GM21381 (cell line): ENCODE results near the gene RAB11FIP4.
A peak's percentile ranks its signal among the peaks of the same experiment; 100 is the strongest.

Experiments
- ATAC-seq: cut with Tn5 transposase; IDR thresholded peaks from one replicate; pipeline ENCODE4 v1.9.1; 2021; ENCODE audit warnings: mild to moderate bottlenecking, moderate library complexity; ENCODE audit not compliant: unreplicated experiment

Gene RAB11FIP4

GRCh38 chr17:31522284-31522931 is 130.9 kb downstream of the RAB11FIP4 start:
- no peak for ATAC-seq

DNA sequence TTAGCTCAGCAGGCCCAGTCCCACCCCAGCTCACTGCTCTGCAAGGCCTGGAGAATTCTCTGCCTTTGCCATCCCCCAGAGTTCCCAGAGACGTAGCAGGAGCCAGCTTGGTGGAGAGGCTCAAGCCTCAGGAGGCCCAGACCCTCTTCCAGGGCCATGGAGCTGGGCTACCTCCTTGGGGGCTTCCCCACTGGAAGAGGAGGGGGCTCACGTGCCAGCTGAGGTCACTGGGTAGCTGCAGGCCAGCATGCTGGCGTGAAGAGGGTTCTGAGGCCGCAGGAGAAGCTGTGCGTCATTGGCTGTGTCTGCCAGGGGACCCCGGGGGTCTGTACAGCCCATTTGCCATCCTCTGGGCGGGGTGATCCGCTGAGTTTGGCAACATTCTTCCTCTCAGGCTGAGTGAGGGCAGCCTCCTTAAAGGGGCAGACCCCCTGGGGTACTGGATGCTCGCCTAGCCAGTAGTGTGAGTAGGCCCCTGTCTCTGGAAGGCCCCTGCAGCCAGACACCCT is 131.6 kb downstream of the RAB11FIP4 start:
- ATAC-seq = no peak

DNA sequence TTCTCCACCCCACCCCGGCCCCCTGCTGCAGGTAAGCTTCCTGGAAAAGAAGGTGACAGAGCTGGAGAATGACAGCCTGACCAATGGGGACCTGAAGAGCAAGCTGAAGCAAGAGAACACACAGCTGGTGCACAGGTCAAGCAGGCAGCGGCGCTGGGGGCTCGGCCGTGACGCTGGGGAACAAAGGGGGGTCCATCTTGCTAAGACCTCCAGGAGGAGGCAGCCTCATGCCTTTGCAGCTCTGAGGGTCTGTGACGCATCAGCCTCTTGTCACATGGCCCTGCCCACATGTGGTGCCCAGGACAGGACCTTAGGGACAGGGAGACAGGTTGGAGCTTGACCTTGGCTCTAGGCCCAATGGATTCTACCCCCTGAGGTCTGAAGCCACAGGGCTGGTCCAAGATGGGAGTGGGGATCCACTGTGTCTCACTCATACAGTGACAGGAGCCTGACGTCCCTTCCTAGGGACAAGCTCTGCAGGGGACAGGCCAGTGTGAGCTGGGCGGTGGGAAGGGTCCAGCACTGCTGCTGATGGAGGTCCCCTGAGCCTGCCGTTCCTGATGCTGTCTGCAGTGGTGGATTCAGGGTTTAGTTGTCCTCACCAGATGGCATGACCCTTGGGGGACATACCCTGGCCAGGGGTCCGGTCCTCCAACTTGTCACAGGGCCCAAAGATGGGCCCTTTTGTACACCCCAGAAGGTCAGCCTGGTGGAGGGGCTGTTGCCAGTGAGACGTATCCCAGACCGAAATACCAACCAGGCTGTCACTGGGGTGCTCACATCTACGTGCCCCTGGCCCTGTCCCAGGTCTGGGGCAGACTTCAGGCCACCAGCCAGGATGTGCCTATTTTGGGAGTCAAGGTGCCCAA is 132.6 kb downstream of the RAB11FIP4 start:
- ATAC-seq = no peak

DNA sequence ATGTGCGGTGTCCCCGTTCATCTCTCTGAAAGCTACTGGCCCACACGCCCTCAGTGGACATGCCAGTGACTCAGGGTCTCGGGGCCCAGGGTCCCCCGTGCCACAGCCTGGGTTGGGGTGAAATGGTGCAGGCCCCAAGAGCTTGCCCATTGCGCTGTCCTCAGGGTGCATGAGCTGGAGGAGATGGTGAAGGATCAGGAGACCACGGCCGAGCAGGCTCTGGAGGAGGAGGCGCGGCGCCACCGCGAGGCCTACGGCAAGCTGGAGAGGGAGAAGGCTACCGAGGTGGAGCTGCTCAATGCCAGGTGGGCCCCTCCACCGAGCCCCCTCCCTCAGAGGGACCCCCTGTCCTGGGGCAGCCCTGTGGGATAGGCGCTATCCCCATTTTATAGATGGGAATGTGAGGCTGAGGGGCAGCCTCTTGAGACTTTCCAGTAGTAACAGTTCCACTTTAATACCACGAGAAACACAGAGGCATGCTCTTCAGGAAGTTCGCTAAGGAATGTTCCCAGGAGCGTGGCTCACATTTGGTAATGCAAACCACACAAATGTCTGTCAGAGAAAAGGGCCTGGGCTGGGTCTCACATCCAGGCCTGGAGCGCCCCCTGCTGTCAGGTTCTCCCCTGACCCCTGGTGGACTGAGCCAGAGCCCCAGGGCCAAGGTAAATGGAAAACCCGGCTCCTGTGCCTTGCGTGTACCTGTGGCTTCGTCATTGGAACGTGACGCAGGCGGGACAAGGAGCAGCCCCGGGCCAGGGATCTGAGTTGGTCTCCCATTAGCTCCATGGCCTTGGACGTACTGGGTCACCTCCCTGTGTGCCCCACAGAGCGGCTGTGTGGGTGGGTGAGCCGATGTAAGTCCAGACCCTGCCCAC is 133.7 kb downstream of the RAB11FIP4 start:
- no peak for ATAC-seq

DNA sequence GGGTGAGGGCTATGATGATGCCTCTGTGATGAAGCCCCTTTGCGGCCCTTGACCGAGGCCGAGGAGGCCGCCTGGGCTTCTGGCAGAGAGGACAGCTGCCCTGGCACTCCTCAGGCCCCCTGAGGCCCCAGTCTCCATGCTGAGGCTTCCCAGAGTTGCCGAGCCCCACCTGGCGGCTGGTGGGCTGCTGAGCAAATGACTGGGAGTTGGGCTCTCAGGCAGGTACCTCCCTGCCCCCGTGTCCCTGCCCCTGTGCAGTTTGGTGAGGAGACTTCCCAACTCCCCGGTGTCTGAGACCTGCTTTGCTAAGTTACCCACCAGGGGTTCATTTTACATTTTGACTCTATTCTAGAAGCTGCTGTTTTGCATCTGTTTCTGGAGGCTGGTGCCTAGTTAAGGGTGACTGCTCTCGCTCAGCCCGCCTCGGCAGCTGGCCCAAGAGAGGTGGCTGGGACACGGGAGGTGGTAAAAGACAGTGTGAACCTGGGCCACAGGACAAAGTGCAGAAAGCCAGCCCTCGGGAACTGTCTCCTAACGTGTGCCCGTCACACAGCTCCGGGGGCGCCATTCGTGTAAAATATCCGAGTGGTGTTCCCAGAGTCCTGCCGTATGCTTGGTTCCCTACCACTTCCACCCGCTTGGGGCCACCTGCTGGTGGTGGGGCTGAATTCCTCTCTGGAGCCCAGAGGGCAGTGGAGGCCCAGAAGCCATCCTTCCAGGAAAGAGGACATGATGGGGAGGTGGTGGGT is 134.5 kb downstream of the RAB11FIP4 start:
- no peak for ATAC-seq

DNA sequence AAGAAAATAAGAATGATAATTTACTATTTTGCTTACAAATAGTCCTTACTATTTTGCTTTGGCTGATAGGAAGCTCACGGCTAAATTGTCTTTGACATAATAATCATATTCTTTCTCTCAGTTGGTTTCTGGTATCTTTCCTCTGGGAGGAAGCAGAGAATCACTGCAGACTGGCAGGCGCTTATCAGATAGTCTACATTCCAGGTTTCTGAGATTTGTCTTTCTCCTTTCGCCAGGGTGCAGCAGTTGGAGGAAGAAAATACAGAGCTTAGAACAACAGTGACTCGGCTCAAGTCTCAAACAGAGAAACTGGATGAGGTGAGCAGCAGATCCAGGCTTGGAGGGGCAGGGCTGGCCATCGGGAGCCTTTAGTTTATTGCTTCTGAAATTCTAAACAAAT is 136.1 kb downstream of the RAB11FIP4 start:
- no peak for ATAC-seq

DNA sequence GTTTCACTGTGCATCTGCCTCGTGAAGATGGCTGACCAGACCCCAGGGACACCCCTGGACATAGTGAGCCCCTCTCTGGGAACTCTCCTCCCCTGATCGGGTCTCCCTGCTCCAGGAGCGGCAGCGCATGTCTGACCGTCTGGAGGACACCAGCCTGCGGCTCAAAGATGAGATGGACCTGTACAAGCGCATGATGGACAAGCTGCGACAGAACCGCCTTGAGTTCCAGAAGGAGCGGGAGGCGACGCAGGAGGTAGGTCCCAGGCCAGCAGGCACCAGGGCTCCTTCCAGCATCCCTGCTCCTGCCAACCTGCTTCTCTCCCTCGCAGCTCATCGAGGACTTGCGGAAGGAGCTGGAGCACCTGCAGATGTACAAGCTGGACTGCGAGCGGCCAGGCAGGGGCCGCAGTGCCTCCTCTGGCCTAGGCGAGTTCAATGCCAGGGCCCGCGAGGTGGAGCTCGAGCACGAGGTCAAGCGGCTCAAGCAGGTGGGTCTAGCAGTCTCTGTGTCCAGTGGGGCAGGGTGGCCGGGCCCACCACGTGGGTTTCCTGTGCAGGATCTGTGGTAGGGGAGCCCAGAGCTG is 136.9 kb downstream of the RAB11FIP4 start:
- no peak for ATAC-seq

DNA sequence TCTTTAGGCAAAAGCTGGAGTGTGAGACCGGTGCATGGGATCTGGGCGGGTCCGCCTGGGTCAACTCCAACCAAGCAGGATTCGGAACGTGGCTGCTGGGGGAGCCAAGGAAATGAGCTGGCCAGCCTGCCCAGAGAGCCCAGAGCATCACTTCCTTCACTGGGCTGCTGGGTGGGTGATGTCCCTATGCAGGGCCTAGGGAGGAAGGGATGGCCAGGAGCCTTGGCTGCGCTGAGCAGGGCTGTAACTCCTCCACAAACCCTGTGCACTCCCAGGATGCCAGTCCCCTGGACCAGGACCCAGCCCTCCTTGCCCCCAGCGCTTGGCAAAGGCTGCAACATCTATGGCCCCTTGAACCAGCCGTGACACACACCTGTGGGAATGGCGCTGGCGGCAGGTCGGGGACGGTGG is 138.4 kb downstream of the RAB11FIP4 start:
- no peak for ATAC-seq

DNA sequence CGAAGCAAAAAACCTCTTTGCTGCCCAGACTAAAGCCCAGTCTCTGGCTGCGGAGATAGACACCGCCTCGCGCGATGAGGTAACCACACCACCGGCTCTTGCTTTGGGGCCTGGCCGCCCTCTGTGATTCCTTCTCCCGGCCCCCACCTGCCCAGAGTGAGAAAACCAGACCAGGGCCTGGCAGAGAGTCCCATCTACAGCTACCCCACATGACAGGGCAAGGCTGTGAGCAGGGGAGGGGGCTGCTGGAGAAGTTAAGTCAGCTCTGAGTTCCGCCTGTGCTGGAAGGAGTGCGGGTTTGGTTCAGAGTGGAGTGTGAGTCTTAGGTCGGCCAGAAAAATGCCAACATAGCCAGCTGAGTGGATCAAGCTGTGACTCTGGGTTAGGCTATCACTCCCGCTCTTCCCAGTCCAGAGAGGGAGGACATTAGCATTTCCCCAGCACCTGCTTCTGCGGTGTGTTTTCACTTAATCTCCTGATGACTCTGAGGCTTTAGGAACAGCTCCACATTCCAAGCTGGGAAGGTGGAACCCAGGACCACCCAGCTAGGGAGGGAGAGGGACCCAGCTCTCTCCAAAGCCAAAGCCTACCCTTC is 139.0 kb downstream of the RAB11FIP4 start:
- no peak for ATAC-seq

- ATAC-seq = no peak
Measured at GRCh38 chr17:31531336-31531980, 140.0 kb downstream of the RAB11FIP4 start.

- ATAC-seq = no peak
Measured at GRCh38 chr17:31532081-31532480, 140.6 kb downstream of the RAB11FIP4 start.

GRCh38 chr17:31532526-31532925 is 141.1 kb downstream of the RAB11FIP4 start:
- ATAC-seq = no peak

DNA sequence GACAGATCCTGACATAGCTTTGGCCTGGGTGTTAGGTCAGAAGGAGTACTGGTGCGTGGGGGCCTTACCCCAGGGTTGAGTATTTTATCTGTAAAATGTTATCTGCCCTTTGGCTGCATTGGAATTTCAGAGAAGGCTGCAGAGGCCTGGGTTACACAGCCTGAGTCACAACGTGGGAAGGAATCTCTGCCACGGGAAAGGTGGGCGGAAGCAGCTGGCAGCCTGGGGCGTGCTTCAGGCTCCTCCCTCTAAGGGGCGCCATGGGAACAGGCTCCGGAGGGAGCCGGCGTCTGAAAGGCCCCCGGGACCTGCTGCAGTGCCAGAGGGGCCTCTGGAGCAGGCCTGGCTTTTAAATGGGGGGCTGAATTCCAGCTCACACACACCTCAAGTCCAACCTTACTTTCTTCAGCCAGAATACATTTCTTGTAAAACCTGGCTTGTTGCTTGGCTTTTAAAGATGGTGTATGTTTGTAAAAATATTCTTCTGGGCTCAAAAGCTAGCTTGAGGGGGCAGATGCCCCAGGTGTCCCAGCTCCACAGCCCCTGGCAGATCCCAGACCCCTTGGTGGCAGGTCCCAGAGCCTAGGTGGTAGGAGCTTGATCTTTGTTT is 142.2 kb downstream of the RAB11FIP4 start:
- no peak for ATAC-seq

- no peak for ATAC-seq
Measured at GRCh38 chr17:31534223-31534888, 142.9 kb downstream of the RAB11FIP4 start.

DNA sequence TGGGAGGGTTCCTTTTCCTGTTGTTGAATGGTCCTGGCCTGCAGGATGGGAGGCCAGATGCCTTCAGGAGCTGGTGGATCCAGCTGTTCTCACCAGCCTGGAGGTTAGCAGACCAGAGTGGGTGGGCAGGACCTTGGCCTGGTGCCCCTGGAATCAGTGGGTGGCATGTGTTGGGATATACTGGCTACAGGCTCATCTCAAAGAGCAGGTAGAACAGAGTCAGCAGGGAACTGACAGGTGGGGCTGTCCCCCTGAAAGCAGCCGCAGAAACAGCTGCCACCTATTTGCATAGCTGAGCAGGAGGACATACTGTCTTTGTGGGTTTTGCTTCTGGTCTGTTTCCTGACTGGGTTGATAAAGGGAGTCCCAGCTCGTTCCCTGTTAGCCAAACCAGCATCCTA is 144.1 kb downstream of the RAB11FIP4 start:
- peak; percentile 81 for ATAC-seq

GRCh38 chr17:31536451-31536850 is 145.0 kb downstream of the RAB11FIP4 start:
- ATAC-seq = no peak

DNA sequence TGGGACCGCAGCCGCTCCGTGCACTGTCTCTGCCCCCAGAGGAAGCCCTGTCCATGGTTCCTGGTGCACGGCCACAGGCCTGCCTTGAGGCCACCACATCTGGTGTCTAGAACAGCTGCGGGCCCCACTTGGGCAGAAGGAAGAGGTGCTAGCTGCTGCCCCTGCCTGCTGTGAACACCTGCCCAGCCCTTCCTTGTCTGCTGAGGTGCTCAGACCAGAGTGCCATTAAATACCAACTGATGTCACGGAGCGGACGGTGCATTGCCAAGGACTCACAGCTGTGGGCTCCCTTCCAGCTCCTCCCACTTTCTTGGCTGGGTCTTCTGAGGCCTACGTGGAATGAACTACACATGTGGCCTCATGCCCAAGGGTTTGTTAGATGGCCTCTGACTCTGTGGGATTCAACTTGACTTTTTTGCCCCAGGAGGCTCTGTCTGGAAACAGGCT is 146.1 kb downstream of the RAB11FIP4 start:
- ATAC-seq = no peak

DNA sequence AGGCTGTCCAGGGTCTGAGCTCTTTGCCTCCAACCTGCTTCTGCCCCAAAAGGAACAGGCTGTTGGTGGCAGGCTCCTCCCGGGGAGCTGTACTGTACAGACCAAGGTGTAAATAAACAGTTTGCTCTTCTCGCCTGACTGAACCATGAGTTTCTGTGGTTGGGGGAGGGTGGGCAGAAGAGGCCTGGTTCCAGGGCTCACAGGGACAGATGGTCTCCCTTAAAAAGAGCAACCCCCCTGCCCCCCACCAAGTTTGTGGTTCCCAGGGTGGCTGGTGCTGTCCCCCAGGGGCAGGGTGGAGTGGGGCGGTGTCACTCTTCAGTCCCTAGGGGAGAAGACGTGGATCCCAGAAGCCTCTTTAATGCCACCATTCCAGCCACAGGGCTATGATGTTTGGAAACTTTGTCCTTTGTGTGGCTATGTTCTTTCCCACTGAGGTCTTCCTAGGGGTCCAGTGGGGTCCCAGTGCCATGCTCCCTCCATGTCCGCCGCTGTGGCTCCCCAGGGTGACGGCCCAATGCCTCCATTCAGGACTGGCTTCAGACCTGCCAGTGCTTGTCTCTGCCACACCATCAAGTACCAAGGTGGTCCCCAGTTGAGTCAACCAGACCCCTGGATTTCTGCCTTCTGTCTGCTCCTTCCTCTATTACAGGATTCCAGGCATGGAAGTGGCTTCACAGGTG is 146.7 kb downstream of the RAB11FIP4 start:
- no peak for ATAC-seq
